22Rv1 (cell line): ENCODE data around the gene ZNF773.

ENCODE experiments used
- CTCF ChIP-seq: fragments of 450-650 bp; IDR thresholded peaks from 2 replicates; pipeline ENCODE4 v1.5.1; 2017; ENCODE audit warnings: mild to moderate bottlenecking
- ZFX ChIP-seq: fragments of 450-650 bp; IDR thresholded peaks from 2 replicates; pipeline ENCODE4 v1.6.1; 2017; ENCODE audit warnings: antibody characterized with exemption, borderline replicate concordance

DNA sequence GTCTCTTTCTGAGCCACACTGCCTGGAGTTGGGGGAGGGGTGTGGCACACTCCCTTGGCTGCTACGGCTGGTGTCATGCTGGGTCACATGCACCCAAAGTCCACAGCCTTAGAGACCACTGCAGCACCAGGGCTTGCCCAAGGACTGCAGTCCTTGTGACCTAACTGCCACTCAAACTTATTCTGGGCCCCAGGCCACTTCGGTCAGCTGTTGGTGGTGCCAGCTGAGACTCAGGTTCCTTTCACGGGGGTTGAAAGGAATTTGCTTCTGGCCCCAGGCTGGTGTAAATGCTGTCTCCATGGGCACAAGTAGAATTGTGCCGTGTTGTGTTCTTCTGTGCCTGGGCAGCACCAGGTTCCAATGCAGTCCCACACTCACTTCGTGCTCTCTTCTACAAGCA lies 33.2 kb upstream of the ZNF773 start:
- TF ChIP-seq CTCF (no peak), ZFX (no peak)
